Measurements from ENCODE around the gene ADCYAP1R1.

ADCYAP1R1 gene

DNA sequence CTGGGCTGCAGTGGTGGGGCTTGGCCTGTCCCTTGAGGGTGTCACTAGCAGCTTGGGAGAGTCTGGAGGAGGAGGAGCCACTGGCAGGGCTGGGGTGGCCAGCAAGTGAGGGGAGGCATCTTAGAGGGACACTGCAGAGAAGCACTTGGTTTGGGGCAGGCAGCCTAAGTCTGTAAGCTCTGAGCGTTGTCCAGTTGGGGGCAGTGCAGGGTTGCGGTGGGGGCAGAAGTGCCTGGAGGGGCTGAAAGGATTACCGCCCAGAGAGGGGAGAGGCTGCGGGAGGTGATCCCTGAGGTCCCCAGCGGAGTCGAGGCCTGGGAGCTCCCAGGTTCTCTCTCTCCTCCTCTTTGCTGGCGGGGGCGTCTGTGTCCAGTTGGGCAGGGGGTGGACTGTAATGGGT is 7.4 kb downstream of the ADCYAP1R1 start:
- H3K36me3 ChIP-seq (ENCODE audit: control insufficient read depth, low read depth, low read length): no peaks in the 10 kb centered on the region
- no peak overlapping the region for H3K27ac ChIP-seq (ENCODE audit: low read length)
- H3K9me3 ChIP-seq (ENCODE audit: control insufficient read depth, low read depth, low read length): no peaks in the 10 kb centered on the region
- H3K9ac ChIP-seq (ENCODE audit: low read length): no peak overlapping the region
- H3K4me3 ChIP-seq (ENCODE audit: low read length): no peak overlapping the region
- no peaks in the 10 kb centered on the region for H3K27me3 ChIP-seq (ENCODE audit: control insufficient read depth, insufficient read depth, low read length)
- H3K4me1 ChIP-seq (ENCODE audit: control insufficient read depth, low read depth, low read length): no peaks in the 10 kb centered on the region

DNA sequence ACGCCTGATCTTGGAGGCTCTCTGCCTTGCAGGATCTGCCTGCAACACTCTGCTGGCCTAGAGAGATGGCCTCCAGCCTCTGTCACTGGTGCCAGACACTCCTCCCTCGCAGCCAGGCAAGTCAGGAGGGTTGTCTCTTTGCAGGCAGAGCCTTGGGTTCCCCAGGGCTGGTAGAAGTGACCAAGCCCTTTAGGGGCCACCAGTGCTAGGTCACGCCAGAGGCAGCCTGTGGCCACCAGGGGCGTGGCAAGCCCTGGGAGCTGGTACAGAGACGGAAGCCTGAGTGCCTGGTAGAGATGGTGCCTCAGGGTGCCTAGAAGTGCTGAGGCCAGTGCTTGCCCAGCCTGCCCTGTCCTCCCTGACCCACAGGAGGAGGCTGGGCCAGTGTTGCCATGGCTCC is 9.1 kb downstream of the ADCYAP1R1 start:
- H3K27ac ChIP-seq (ENCODE audit: low read length): no peak overlapping the region
- H3K9ac ChIP-seq (ENCODE audit: low read length): no peak overlapping the region
- H3K36me3 ChIP-seq (ENCODE audit: control insufficient read depth, low read depth, low read length): no peaks in the 10 kb centered on the region
- H3K4me3 ChIP-seq (ENCODE audit: low read length): no peak overlapping the region
- no peaks in the 10 kb centered on the region for H3K9me3 ChIP-seq (ENCODE audit: control insufficient read depth, low read depth, low read length)
- no peaks in the 10 kb centered on the region for H3K27me3 ChIP-seq (ENCODE audit: control insufficient read depth, insufficient read depth, low read length)
- no peaks in the 10 kb centered on the region for H3K4me1 ChIP-seq (ENCODE audit: control insufficient read depth, low read depth, low read length)

DNA sequence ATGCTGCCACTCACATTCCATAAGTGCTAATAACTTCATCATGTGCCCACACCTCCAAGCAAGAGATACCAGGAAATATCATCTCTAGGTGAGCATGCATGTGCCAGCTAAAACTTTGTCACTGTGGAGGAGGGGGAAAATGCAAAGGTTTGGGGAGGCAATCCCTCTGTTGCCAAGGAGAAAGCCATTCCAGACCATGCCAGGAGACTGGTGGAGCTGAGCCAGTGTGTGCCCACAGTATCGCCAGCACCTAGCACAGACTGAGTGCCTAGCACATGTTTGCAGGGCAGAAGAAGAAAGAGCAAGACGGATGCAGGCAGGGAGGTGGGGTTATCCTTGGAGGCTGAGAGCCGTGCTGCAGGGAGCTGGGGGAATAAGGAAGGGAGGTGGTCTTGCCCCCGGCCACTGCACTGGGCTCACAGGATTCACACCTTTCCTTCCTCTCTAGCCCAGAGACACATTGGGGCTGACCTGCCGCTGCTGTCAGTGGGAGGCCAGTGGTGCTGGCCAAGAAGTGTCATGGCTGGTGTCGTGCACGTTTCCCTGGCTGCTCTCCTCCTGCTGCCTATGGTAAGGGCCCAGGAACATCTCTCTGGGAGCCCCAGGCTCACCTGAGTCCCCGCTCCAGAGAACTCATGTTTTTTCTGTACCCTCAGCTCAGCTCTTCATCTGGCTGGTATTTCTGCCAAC is 10.8 kb downstream of the ADCYAP1R1 start:
- no peaks in the 10 kb centered on the region for H3K4me1 ChIP-seq (ENCODE audit: control insufficient read depth, low read depth, low read length)
- no peaks in the 10 kb centered on the region for H3K9me3 ChIP-seq (ENCODE audit: control insufficient read depth, low read depth, low read length)
- no peak overlapping the region for H3K9ac ChIP-seq (ENCODE audit: low read length)
- H3K36me3 ChIP-seq (ENCODE audit: control insufficient read depth, low read depth, low read length): no peaks in the 10 kb centered on the region
- no peaks in the 10 kb centered on the region for H3K27me3 ChIP-seq (ENCODE audit: control insufficient read depth, insufficient read depth, low read length)
- no peak overlapping the region for H3K4me3 ChIP-seq (ENCODE audit: low read length)
- H3K27ac ChIP-seq (ENCODE audit: low read length): no peak overlapping the region

DNA sequence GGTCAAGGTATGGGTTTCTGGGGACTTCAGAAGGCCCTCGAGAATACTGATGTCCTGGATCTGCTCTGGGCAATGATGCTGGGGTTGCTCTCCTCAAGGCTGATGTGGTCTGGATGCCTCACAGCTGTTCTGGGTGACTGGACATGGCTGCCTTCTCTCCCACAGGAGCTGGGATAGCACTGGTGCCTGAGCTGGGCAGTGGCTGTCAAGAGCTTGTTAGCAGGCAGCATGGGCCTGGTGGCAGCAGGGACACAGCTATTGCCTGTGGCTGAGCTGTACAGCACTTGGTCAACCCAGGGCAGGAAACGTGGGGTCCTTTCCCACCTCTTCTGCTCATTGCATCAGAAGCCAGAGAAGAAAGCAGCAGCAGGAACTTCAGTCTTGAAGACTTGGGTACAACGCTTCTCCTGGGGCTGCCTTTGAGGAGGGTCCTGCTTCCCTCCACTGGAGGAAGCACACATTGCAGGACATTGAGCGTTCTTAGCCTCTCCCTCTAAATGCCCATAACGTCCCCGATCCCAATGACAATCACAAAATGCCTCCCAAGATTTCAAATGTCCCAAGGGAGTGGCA is 13.0 kb downstream of the ADCYAP1R1 start:
- H3K4me1 ChIP-seq (ENCODE audit: control insufficient read depth, low read depth, low read length): no peaks in the 10 kb centered on the region
- H3K9ac ChIP-seq (ENCODE audit: low read length): no peak overlapping the region
- H3K36me3 ChIP-seq (ENCODE audit: control insufficient read depth, low read depth, low read length): no peaks in the 10 kb centered on the region
- no peak overlapping the region for H3K27ac ChIP-seq (ENCODE audit: low read length)
- H3K4me3 ChIP-seq (ENCODE audit: low read length): no peak overlapping the region
- H3K27me3 ChIP-seq (ENCODE audit: control insufficient read depth, insufficient read depth, low read length): no peaks in the 10 kb centered on the region
- no peaks in the 10 kb centered on the region for H3K9me3 ChIP-seq (ENCODE audit: control insufficient read depth, low read depth, low read length)

DNA sequence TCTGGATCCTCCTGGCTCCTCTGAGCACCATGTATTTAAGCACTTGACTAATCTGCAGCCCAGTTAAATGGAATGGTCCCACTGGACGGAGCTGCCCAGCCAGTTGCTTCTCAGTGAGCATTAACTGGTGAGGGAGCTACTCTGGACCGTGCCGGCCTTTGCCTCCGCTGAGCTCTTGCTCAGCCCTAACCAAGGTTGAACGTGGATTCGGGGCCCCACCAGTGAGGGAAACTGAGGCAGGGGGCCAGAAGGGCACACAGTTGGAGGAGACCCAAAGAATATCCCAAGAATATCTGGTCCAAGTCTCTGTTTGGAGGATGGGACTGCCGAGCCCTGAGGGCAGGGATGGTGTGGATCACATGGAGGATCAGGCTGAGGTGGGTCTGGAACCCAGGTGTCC is 13.7 kb downstream of the ADCYAP1R1 start:
- Histone ChIP-seq H3K36me3 (ENCODE audit: control insufficient read depth, low read depth, low read length) (no peaks in the 10 kb centered on the region), H3K9me3 (ENCODE audit: control insufficient read depth, low read depth, low read length) (no peaks in the 10 kb centered on the region), H3K4me3 (ENCODE audit: low read length) (no peak overlapping the region), H3K4me1 (ENCODE audit: control insufficient read depth, low read depth, low read length) (no peaks in the 10 kb centered on the region), H3K27me3 (ENCODE audit: control insufficient read depth, insufficient read depth, low read length) (no peaks in the 10 kb centered on the region), H3K9ac (ENCODE audit: low read length) (no peak overlapping the region), H3K27ac (ENCODE audit: low read length) (no peak overlapping the region)

DNA sequence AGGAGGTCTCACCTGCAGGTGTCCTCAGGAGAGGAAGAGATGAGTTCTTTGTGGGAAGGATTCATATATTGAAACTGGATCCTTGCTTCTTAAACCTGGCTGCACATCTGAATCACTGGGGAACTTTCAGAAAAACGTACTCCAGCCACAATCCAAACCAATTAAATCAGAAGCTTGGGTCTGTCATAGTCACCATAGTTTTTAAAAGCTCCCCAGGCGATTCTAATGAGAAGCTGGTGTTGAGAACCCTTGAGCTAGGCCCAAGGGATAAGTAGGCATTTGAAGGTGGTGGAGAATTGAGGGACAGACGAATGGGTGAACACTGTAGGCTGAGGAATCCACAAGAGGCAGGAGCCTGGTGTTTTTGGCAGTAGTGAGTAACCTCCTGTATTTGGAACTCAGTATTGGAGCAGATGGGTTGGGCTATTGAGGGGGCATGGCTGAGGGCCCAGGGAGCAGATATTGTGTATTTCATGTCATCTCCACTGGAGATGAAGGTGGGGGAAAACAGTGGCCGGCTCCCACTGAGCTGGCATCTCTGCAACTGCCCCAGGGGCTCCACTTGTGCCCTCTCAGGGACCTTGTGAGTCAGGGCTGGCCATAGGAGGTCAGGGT is 14.5 kb downstream of the ADCYAP1R1 start:
- Histone ChIP-seq H3K36me3 (ENCODE audit: control insufficient read depth, low read depth, low read length) (no peaks in the 10 kb centered on the region), H3K4me1 (ENCODE audit: control insufficient read depth, low read depth, low read length) (no peaks in the 10 kb centered on the region), H3K27ac (ENCODE audit: low read length) (no peak overlapping the region), H3K9me3 (ENCODE audit: control insufficient read depth, low read depth, low read length) (no peaks in the 10 kb centered on the region), H3K9ac (ENCODE audit: low read length) (no peak overlapping the region), H3K27me3 (ENCODE audit: control insufficient read depth, insufficient read depth, low read length) (no peaks in the 10 kb centered on the region), H3K4me3 (ENCODE audit: low read length) (no peak overlapping the region)

DNA sequence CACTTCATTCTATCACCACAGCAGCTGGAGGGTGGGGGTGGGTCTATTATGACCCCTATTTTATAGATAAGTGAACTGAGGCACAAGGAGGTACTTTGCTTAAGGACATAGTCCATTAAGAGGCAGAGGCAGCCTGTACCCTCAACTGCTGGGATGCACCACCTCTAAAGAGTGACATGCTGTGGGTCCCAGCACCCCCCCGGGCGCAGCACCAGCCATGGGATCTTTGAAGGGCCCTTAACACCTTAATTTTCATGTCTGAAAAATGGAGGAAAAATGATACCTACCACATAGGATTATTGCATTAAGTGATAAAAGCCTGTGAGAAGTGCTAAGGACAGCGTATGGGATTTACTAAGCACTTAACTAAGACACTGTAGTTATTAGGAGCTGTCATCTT is 15.4 kb downstream of the ADCYAP1R1 start:
- Histone ChIP-seq H3K4me1 (ENCODE audit: control insufficient read depth, low read depth, low read length) (no peaks in the 10 kb centered on the region), H3K4me3 (ENCODE audit: low read length) (no peak overlapping the region), H3K36me3 (ENCODE audit: control insufficient read depth, low read depth, low read length) (no peaks in the 10 kb centered on the region), H3K9me3 (ENCODE audit: control insufficient read depth, low read depth, low read length) (no peaks in the 10 kb centered on the region), H3K27me3 (ENCODE audit: control insufficient read depth, insufficient read depth, low read length) (no peaks in the 10 kb centered on the region), H3K27ac (ENCODE audit: low read length) (no peak overlapping the region), H3K9ac (ENCODE audit: low read length) (no peak overlapping the region)

DNA sequence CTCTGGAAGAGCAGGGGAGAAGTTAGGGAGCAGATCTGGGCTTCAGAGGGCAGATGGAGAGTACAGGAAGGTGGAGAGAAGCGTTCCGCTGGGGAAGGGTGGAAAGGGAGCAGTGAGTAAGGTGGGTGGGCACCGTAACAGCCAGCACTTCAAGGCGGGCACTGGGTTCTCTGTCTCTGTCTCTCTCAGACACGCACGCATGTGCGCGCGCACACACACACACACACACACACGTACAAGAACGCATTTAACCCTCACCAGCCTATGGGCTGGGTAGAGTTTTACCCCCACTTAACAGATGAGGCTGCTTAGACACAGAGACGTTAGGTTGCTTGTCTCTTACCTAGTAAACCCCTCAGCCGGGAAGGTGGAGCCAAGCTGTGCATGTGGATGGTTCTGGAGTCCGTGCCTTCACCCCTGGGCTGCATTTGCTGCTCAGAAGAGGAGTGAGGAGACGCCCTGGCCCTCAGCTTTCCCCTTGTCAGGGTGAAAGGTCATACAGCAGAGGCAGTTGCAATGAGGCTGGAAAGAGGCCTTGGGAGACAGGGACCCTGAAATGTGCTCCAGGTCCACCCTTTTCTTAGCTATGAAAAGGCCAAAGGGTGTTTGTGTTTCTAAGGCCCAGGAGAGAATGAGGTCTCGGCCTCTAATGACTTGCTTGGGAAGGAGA is 16.0 kb downstream of the ADCYAP1R1 start:
- H3K36me3 ChIP-seq (ENCODE audit: control insufficient read depth, low read depth, low read length): no peaks in the 10 kb centered on the region
- no peaks in the 10 kb centered on the region for H3K27me3 ChIP-seq (ENCODE audit: control insufficient read depth, insufficient read depth, low read length)
- H3K4me1 ChIP-seq (ENCODE audit: control insufficient read depth, low read depth, low read length): peaks cover 4% of the 10 kb centered on the region
- H3K9me3 ChIP-seq (ENCODE audit: control insufficient read depth, low read depth, low read length): no peaks in the 10 kb centered on the region
- H3K9ac ChIP-seq (ENCODE audit: low read length): no peak overlapping the region
- H3K27ac ChIP-seq (ENCODE audit: low read length): no peak overlapping the region
- H3K4me3 ChIP-seq (ENCODE audit: low read length): no peak overlapping the region

DNA sequence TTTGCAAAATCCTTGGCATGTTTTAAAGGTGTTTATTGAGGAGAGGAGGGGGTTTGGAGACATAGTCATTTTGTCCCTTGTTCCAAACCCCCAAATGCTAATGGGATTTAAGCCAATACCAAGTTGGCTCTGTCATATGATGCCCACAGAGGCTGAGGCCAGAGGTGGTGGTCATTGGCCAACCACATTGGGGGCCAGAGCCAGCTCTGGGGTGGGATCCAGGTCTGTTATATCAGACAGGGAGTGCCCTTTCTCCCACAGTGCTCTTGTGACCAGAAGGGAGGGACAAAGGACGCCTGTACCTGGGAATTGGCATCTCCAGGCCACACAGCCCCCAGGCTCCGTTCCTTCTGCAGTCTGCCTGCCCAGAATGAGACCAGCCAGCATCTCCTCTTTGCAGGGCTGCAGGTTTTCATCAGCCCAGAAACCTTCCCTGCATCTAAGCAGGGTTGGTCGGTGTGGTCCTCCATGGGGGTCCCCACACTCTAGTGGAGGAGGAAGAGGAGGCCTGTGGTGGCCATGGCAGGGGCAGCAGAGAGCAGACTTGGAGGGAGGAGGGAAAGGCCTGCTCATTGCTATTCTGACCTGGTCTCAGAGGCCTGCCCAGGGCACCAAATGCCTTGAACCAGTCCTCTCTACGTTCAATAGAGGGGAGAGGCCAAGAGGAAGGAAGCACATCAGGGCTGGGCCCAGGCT is 17.9 kb downstream of the ADCYAP1R1 start:
- no peak overlapping the region for H3K9ac ChIP-seq (ENCODE audit: low read length)
- peaks cover 5% of the 10 kb centered on the region for H3K4me1 ChIP-seq (ENCODE audit: control insufficient read depth, low read depth, low read length)
- H3K27me3 ChIP-seq (ENCODE audit: control insufficient read depth, insufficient read depth, low read length): no peaks in the 10 kb centered on the region
- no peak overlapping the region for H3K4me3 ChIP-seq (ENCODE audit: low read length)
- H3K27ac ChIP-seq (ENCODE audit: low read length): no peak overlapping the region
- no peaks in the 10 kb centered on the region for H3K36me3 ChIP-seq (ENCODE audit: control insufficient read depth, low read depth, low read length)
- no peaks in the 10 kb centered on the region for H3K9me3 ChIP-seq (ENCODE audit: control insufficient read depth, low read depth, low read length)

DNA sequence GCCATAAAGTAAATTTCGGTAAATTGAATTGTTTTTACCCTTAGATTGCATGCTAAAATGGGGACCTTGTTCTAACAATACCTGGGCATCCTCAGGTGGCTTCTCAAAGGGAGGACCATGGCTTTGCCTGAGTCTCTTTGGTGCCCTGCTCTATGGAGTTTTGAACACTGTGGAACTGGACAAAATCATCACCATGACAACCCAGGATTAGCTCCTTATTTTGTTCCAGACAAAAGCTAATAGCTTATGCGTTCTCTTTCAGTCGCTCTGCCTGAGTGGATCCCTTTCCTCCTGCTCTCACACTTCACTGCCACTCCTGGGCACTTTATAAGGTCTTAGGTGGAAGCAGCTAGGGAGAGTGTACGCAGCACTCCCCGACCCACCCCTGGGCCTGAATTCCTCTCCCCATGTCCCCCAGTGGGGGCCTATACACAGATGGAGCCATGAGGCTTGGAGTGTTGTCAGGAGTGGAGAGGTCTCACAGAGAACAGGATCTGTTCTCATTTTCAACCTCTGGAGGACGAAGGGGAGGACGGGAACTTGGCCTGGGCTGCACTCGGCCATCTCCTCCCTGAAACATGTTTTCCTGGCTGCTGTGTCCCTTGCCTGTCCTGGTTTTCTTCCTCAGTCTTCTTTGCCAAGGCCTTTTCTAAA is 19.0 kb downstream of the ADCYAP1R1 start:
- Histone ChIP-seq H3K4me1 (ENCODE audit: control insufficient read depth, low read depth, low read length) (peaks cover 5% of the 10 kb centered on the region), H3K27ac (ENCODE audit: low read length) (no peak overlapping the region), H3K9ac (ENCODE audit: low read length) (no peak overlapping the region), H3K36me3 (ENCODE audit: control insufficient read depth, low read depth, low read length) (no peaks in the 10 kb centered on the region), H3K9me3 (ENCODE audit: control insufficient read depth, low read depth, low read length) (no peaks in the 10 kb centered on the region), H3K27me3 (ENCODE audit: control insufficient read depth, insufficient read depth, low read length) (no peaks in the 10 kb centered on the region), H3K4me3 (ENCODE audit: low read length) (no peak overlapping the region)

DNA sequence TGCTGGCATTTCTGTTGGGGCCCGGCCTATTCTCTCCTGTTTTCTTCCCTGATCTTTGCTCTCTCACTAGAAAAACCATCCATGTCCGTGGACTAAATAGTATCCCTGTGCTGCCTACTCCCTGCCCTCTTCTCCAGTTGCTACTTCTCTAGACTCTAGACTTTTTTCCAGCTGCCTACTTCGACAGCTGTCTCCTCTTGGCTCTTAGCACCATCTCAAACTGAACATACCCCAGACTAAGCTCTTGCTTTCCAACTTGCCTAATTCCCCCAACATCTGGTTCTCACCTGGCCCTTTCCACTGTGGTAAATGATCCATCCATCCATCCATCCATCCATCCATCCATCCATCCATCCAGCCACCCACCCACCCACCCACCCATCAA is 19.5 kb downstream of the ADCYAP1R1 start:
- Histone ChIP-seq H3K4me1 (ENCODE audit: control insufficient read depth, low read depth, low read length) (peaks cover 5% of the 10 kb centered on the region), H3K4me3 (ENCODE audit: low read length) (no peak overlapping the region), H3K27me3 (ENCODE audit: control insufficient read depth, insufficient read depth, low read length) (no peaks in the 10 kb centered on the region), H3K9ac (ENCODE audit: low read length) (no peak overlapping the region), H3K9me3 (ENCODE audit: control insufficient read depth, low read depth, low read length) (no peaks in the 10 kb centered on the region), H3K36me3 (ENCODE audit: control insufficient read depth, low read depth, low read length) (no peaks in the 10 kb centered on the region), H3K27ac (ENCODE audit: low read length) (no peak overlapping the region)

Measured in iPS-18a (cell line).